Type B pancreatic cell (in vitro differentiated cells): Measurements from ENCODE around the gene NCLN. TPM values are rescaled to one million over a fixed set of nuclear protein-coding genes. Genes with fewer than 3 reads are reported as not detected.
"Not testable (repeated sequence)": the region's sequence is repeated elsewhere in the genome, so short reads cannot be mapped to it uniquely, and the experiment has no call there.

ENCODE experiments used
- DNase-seq: peaks from one replicate; pipeline ENCODE4 v3.0.0; 2021; ENCODE audit warnings: mixed read lengths; ENCODE audit not compliant: unreplicated experiment; ENCODE audit errors: extremely low spot score
- H3K27ac Mint-ChIP-seq: 2 replicates; pipeline ENCODE4 v1.8.0; 2021; ENCODE audit warnings: mild to moderate bottlenecking, mixed read lengths
- H3K27me3 Mint-ChIP-seq: 2 replicates; pipeline ENCODE4 v1.8.0; 2021; ENCODE audit warnings: mixed read lengths
- H3K36me3 Mint-ChIP-seq: 2 replicates; pipeline ENCODE4 v1.8.0; 2021; ENCODE audit warnings: mixed read lengths
- H3K4me1 Mint-ChIP-seq: one replicate; pipeline ENCODE4 v1.8.0; 2021; ENCODE audit warnings: mixed read lengths; ENCODE audit not compliant: unreplicated experiment
- H3K4me3 Mint-ChIP-seq: 2 replicates; pipeline ENCODE4 v1.8.0; 2021; ENCODE audit warnings: mild to moderate bottlenecking, mixed read lengths
- H3K9me3 Mint-ChIP-seq: 2 replicates; pipeline ENCODE4 v1.8.0; 2021; ENCODE audit warnings: mixed read lengths
- CTCF ChIP-seq: fragments of 200-600 bp; sonication (generic); conservative IDR thresholded peaks from 2 replicates; pipeline ENCODE4 v1.5.0; 2021; ENCODE audit warnings: antibody characterized with exemption, mild to moderate bottlenecking
- total RNA-seq: library from RNA; stranded (reverse); gene quantifications from 2 replicates; pipeline ENCODE4 v1.2.1, GENCODE V29; 2021; ENCODE audit warnings: low replicate concordance

Gene NCLN
- total RNA-seq, 1 donor from 2014 or later = 65.8 TPM

GRCh38 chr19:3163943-3164342, 21.8 kb upstream of the NCLN start:
- H3K27ac Mint-ChIP-seq = no peak overlapping the region
- no peaks in the 10 kb centered on the region for H3K36me3 Mint-ChIP-seq
- peaks cover 15% of the 10 kb centered on the region for H3K27me3 Mint-ChIP-seq
- H3K4me3 Mint-ChIP-seq = no peak overlapping the region
- DNase-seq = no peak
- H3K9me3 Mint-ChIP-seq = no peaks in the 10 kb centered on the region
- H3K4me1 Mint-ChIP-seq = peaks cover 6% of the 10 kb centered on the region
- no peak for TF ChIP-seq CTCF

- H3K27me3 Mint-ChIP-seq = peaks cover 15% of the 10 kb centered on the region
- no peaks in the 10 kb centered on the region for H3K36me3 Mint-ChIP-seq
Observed at GRCh38 chr19:3167533-3168272, 18.0 kb upstream of the NCLN start.

GRCh38 chr19:3171894-3172672, 13.6 kb upstream of the NCLN start:
- Mint-ChIP-seq H3K4me1 (no peaks in the 10 kb centered on the region), H3K4me3 (no peak overlapping the region), H3K36me3 (no peaks in the 10 kb centered on the region), H3K27me3 (peaks cover 5% of the 10 kb centered on the region), H3K9me3 (no peaks in the 10 kb centered on the region), H3K27ac (no peak overlapping the region)
- no peak for DNase-seq
- TF ChIP-seq CTCF = no peak

More at GRCh38 chr19:3167533-3168272, 18.0 kb upstream of the NCLN start:
- no peak overlapping the region for H3K27ac Mint-ChIP-seq
- TF ChIP-seq CTCF = no peak
- DNase-seq = no peak
- peaks cover 6% of the 10 kb centered on the region for H3K4me1 Mint-ChIP-seq
- no peak overlapping the region for H3K4me3 Mint-ChIP-seq
- H3K9me3 Mint-ChIP-seq = no peaks in the 10 kb centered on the region

- H3K4me3 Mint-ChIP-seq, H3K27ac Mint-ChIP-seq, H3K9me3 Mint-ChIP-seq, DNase-seq, H3K36me3 Mint-ChIP-seq, H3K4me1 Mint-ChIP-seq, H3K27me3 Mint-ChIP-seq: not testable (repeated sequence)
Observed at GRCh38 chr19:3172673-3173000, 13.1 kb upstream of the NCLN start.

GRCh38 chr19:3175781-3176714, 9.7 kb upstream of the NCLN start:
- TF ChIP-seq CTCF = no peak
- no peak for DNase-seq
- Mint-ChIP-seq H3K36me3 (no peaks in the 10 kb centered on the region), H3K4me3 (no peak overlapping the region), H3K9me3 (no peaks in the 10 kb centered on the region), H3K27ac (peak overlapping the region; percentile 80), H3K4me1 (no peaks in the 10 kb centered on the region), H3K27me3 (no peaks in the 10 kb centered on the region)
